CD14-positive monocyte (primary cell): ENCODE data around the gene ITPR1. TPM values are rescaled to one million over a fixed set of nuclear protein-coding genes. Genes with fewer than 3 reads are reported as not detected.

Source experiments
- DNase-seq, 3 donors: peaks; one replicate each; pipeline ENCODE4 v3.0.0-alpha.2; 2011 to 2022
- H2AFZ ChIP-seq: 2 replicates; pipeline ENCODE4 v1.6.0; 2012; ENCODE audit warnings: mild to moderate bottlenecking, low read depth, low read length, inconsistent platforms; ENCODE audit not compliant: insufficient read depth, poor library complexity, severe bottlenecking
- H3K27ac ChIP-seq, 2 donors: 1 replicate in 1 of 2; 2 replicates in 1 of 2; pipeline ENCODE4 v1.5.1; 2012 to 2013; ENCODE audit warnings: low read length in 2 of 2, control low read depth in 1 of 2, inconsistent platforms in 1 of 2, low read depth in 1 of 2, mild to moderate bottlenecking in 1 of 2
- H3K27me3 ChIP-seq, 2 donors: one replicate each; pipeline versions ENCODE4 v1.6.0 to v1.6.1; 2011 to 2013; ENCODE audit warnings: low read length in 2 of 2; ENCODE audit not compliant: control insufficient read depth in 2 of 2, insufficient read depth in 2 of 2
- H3K36me3 ChIP-seq, 2 donors: replicated peaks in 1 of 2; 1 replicate in 1 of 2; 2 replicates in 1 of 2; pipeline versions ENCODE4 v1.5.1 to v1.6.1; 2012 to 2013; ENCODE audit warnings: low read length in 2 of 2, control low read depth in 1 of 2, inconsistent platforms in 1 of 2, mild to moderate bottlenecking in 1 of 2; ENCODE audit not compliant: insufficient read depth in 2 of 2, control insufficient read depth in 1 of 2
- H3K4me1 ChIP-seq, 2 donors: 1 replicate in 1 of 2; 2 replicates in 1 of 2; pipeline versions ENCODE4 v1.5.1 to v1.6.1; 2012 to 2013; ENCODE audit warnings: low read length in 2 of 2, control low read depth in 1 of 2, inconsistent platforms in 1 of 2, mild to moderate bottlenecking in 1 of 2, moderate library complexity in 1 of 2; ENCODE audit not compliant: insufficient read depth in 2 of 2, control insufficient read depth in 1 of 2
- H3K4me2 ChIP-seq: replicated peaks from 2 replicates; pipeline ENCODE3; 2012; ENCODE audit warnings: low read length, moderate library complexity, mild to moderate bottlenecking; ENCODE audit not compliant: poor library complexity, severe bottlenecking; ENCODE audit errors: extremely low read depth
- H3K4me3 ChIP-seq, 3 experiments: fragments of 200-600 bp in 1 of 3; sonication (generic) in 1 of 3; replicated peaks in 1 of 3; 1 replicate in 2 of 3; 2 replicates in 1 of 3; pipeline ENCODE4 v1.5.1; 2011 to 2013; ENCODE audit warnings: low read length in 3 of 3, mild to moderate bottlenecking in 3 of 3, control low read depth in 2 of 3, low read depth in 2 of 3, inconsistent platforms in 1 of 3, moderate library complexity in 1 of 3
- H3K79me2 ChIP-seq: 2 replicates; pipeline ENCODE4 v1.6.0; 2012; ENCODE audit warnings: mild to moderate bottlenecking, control low read depth, inconsistent platforms, low read length, moderate library complexity; ENCODE audit not compliant: insufficient read depth
- H3K9ac ChIP-seq: 2 replicates; pipeline ENCODE4 v1.6.0; 2017; ENCODE audit warnings: low read length, mild to moderate bottlenecking; ENCODE audit not compliant: insufficient read depth, poor library complexity, severe bottlenecking
- H3K9me3 ChIP-seq, 2 donors: replicated peaks in 1 of 2; 1 replicate in 1 of 2; 2 replicates in 1 of 2; pipeline versions ENCODE4 v1.5.1 to v1.6.1; 2012 to 2013; ENCODE audit warnings: low read length in 2 of 2, control low read depth in 1 of 2; ENCODE audit not compliant: control insufficient read depth in 1 of 2, insufficient read depth in 1 of 2
- H4K20me1 ChIP-seq: 2 replicates; pipeline ENCODE4 v1.6.0; 2012; ENCODE audit warnings: mild to moderate bottlenecking, low read length, control low read depth, moderate library complexity; ENCODE audit not compliant: insufficient read depth
- H3K27ac Mint-ChIP-seq, 7 donors: one replicate each; pipeline ENCODE4 v1.8.0; 2020; ENCODE audit warnings: mild to moderate bottlenecking in 7 of 7, mixed read lengths in 7 of 7, moderate library complexity in 6 of 7, inconsistent platforms in 2 of 7
- H3K27me3 Mint-ChIP-seq, 3 donors: one replicate each; pipeline ENCODE4 v1.8.0; 2021 to 2022; ENCODE audit warnings: low read depth in 3 of 3, mild to moderate bottlenecking in 3 of 3, mixed read lengths in 3 of 3, moderate library complexity in 3 of 3, inconsistent platforms in 1 of 3
- H3K36me3 Mint-ChIP-seq, 2 donors: one replicate each; pipeline ENCODE4 v1.8.0; 2020; ENCODE audit warnings: mixed read lengths in 2 of 2, inconsistent platforms in 1 of 2, mild to moderate bottlenecking in 1 of 2
- H3K4me1 Mint-ChIP-seq: one replicate; pipeline ENCODE4 v1.8.0; 2020; ENCODE audit warnings: mild to moderate bottlenecking, mixed read lengths
- H3K4me3 Mint-ChIP-seq, 2 donors: one replicate each; pipeline ENCODE4 v1.8.0; 2020; ENCODE audit warnings: mild to moderate bottlenecking in 2 of 2, mixed read lengths in 2 of 2, moderate library complexity in 1 of 2
- H3K9me3 Mint-ChIP-seq, 7 donors: one replicate each; pipeline ENCODE4 v1.8.0; 2020 to 2022; ENCODE audit warnings: mixed read lengths in 7 of 7, mild to moderate bottlenecking in 6 of 7, moderate library complexity in 6 of 7, inconsistent platforms in 2 of 7
- CTCF ChIP-seq: fragments of 200-600 bp; IDR thresholded peaks from one replicate; pipeline ENCODE4 v1.8.0; 2022; ENCODE audit warnings: antibody characterized with exemption, mild to moderate bottlenecking
- WGBS: methylation state at CpG from one replicate; pipeline ENCODE4 v1.1.5; 2013; ENCODE audit warnings: missing lambda C conversion rate; ENCODE audit not compliant: insufficient coverage; 5-methylcytosine and 5-hydroxymethylcytosine counted together
- intact Hi-C, 2 donors: fragments of 100-400 bp; cut with micrococcal nuclease; formaldehyde crosslinking; loops; one replicate each; pipeline versions ENCODE4 v1.15.0 to v1.15.1; 2023
- polyA plus RNA-seq, 3 donors: library from polyadenylated mRNA; depleted of rRNA in 1 of 3; unstranded in 2 of 3; stranded (reverse) in 1 of 3; fragments of 300-500 nt in 2 of 3; fragments of >200 nt in 1 of 3; fragmentation: Illumina TruSeq in 2 of 3; gene quantifications; 1 replicate in 2 of 3; 2 replicates in 1 of 3; pipeline ENCODE4 v1.2.3, GENCODE V29; 2012 to 2021

Gene ITPR1
- polyA plus RNA-seq, 3 donors, result 3.2 to 21.1 (median 7.1) TPM

DNA sequence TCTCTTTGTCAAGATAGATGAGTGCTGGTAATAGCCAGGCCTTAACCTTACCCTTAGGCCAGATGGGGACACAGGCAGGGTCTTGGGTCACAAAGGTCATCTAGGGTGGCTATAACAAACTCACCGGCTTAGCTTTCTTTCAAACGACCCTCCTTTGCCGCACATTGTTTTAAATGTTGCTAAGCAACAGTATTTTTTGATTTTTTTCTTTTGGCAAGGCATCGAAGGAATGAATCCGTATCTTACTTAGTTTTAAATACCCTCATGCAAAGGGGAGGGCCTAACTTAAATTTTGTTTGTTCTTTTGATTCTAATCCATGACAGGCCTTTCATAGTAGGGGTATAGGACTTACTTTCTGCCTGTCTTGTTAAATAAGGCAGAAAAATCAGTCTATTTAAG lies 35.2 kb downstream of the ITPR1 start:
- no peak for DNase-seq
- Histone ChIP-seq H3K4me1 (peaks cover 92% of the 10 kb centered on the region in 2 donors), H3K79me2 (peaks cover 77% of the 10 kb centered on the region), H3K9ac (no peak overlapping the region), H3K4me2 (no peak overlapping the region), H3K4me3 (no peak overlapping the region), H3K27ac (no peak overlapping the region), H3K9me3 (no peaks in the 10 kb centered on the region), H2AFZ (no peak overlapping the region), H3K27me3 (no peaks in the 10 kb centered on the region), H3K36me3 (no peaks in the 10 kb centered on the region), H4K20me1 (no peaks in the 10 kb centered on the region)
- intact Hi-C loops, result no loop called here
- Mint-ChIP-seq H3K27me3 (no peaks in the 10 kb centered on the region), H3K27ac (peak overlapping the region in 2 of 7 donors; percentile 55 to 72), H3K36me3 (peaks cover 8 to 24% of the 10 kb centered on the region in 2 donors), H3K4me1 (peaks cover 98% of the 10 kb centered on the region), H3K9me3 (no peaks in the 10 kb centered on the region), H3K4me3 (no peak overlapping the region)
- TF ChIP-seq CTCF, result no peak
- WGBS, result no CpG with 5 or more reads among the region's 5 CpGs

GRCh38 chr3:4528819-4529600 lies 35.9 kb downstream of the ITPR1 start:
- no peak overlapping the region for H3K9ac ChIP-seq
- peaks cover 6% of the 10 kb centered on the region for H4K20me1 ChIP-seq
- WGBS, result 42% methylated on average over 2 of the region's 5 CpGs
- no peaks in the 10 kb centered on the region for H3K9me3 ChIP-seq
- H3K36me3 ChIP-seq, result no peaks in the 10 kb centered on the region
- H3K27me3 ChIP-seq, result no peaks in the 10 kb centered on the region
- peak overlapping the region in 1 of 2 donors; percentile 66 for H3K27ac ChIP-seq
- H3K4me3 ChIP-seq, result peak overlapping the region in 1 of 3 experiments; percentile 2
- H3K4me1 Mint-ChIP-seq, result peaks cover 98% of the 10 kb centered on the region
- peaks cover 92% of the 10 kb centered on the region in 2 donors for H3K4me1 ChIP-seq
- no peak overlapping the region for H2AFZ ChIP-seq
- H3K79me2 ChIP-seq, result peaks cover 77% of the 10 kb centered on the region
- H3K4me3 Mint-ChIP-seq, result peak overlapping the region in 1 of 2 donors; percentile 39
- TF ChIP-seq CTCF, result no peak
- no peaks in the 10 kb centered on the region for H3K9me3 Mint-ChIP-seq
- H3K27me3 Mint-ChIP-seq, result no peaks in the 10 kb centered on the region
- H3K36me3 Mint-ChIP-seq, result peaks cover 2 to 21% of the 10 kb centered on the region in 2 donors
- H3K4me2 ChIP-seq, result peak overlapping the region; percentile 8
- intact Hi-C loops, result no loop called here
- peak in 2 of 3 donors; percentile 27 to 48 for DNase-seq
- H3K27ac Mint-ChIP-seq, result peak overlapping the region; percentile 72 to 91 (median 83)
